CD14-positive monocyte (primary cell): ENCODE measurements around the gene PPP3CA. TPM values are rescaled to one million over a fixed set of nuclear protein-coding genes. Genes with fewer than 3 reads are reported as not detected.

Source experiments
- DNase-seq, 3 donors: peaks; one replicate each; pipeline ENCODE4 v3.0.0-alpha.2; 2011 to 2022
- H2AFZ ChIP-seq: 2 replicates; pipeline ENCODE4 v1.6.0; 2012; ENCODE audit warnings: mild to moderate bottlenecking, low read depth, low read length, inconsistent platforms; ENCODE audit not compliant: insufficient read depth, poor library complexity, severe bottlenecking
- H3K27ac ChIP-seq, 2 donors: 1 replicate in 1 of 2; 2 replicates in 1 of 2; pipeline ENCODE4 v1.5.1; 2012 to 2013; ENCODE audit warnings: low read length in 2 of 2, control low read depth in 1 of 2, inconsistent platforms in 1 of 2, low read depth in 1 of 2, mild to moderate bottlenecking in 1 of 2
- H3K27me3 ChIP-seq, 2 donors: one replicate each; pipeline versions ENCODE4 v1.6.0 to v1.6.1; 2011 to 2013; ENCODE audit warnings: low read length in 2 of 2; ENCODE audit not compliant: control insufficient read depth in 2 of 2, insufficient read depth in 2 of 2
- H3K36me3 ChIP-seq, 2 donors: replicated peaks in 1 of 2; 1 replicate in 1 of 2; 2 replicates in 1 of 2; pipeline versions ENCODE4 v1.5.1 to v1.6.1; 2012 to 2013; ENCODE audit warnings: low read length in 2 of 2, control low read depth in 1 of 2, inconsistent platforms in 1 of 2, mild to moderate bottlenecking in 1 of 2; ENCODE audit not compliant: insufficient read depth in 2 of 2, control insufficient read depth in 1 of 2
- H3K4me1 ChIP-seq, 2 donors: 1 replicate in 1 of 2; 2 replicates in 1 of 2; pipeline versions ENCODE4 v1.5.1 to v1.6.1; 2012 to 2013; ENCODE audit warnings: low read length in 2 of 2, control low read depth in 1 of 2, inconsistent platforms in 1 of 2, mild to moderate bottlenecking in 1 of 2, moderate library complexity in 1 of 2; ENCODE audit not compliant: insufficient read depth in 2 of 2, control insufficient read depth in 1 of 2
- H3K4me2 ChIP-seq: replicated peaks from 2 replicates; pipeline ENCODE3; 2012; ENCODE audit warnings: low read length, moderate library complexity, mild to moderate bottlenecking; ENCODE audit not compliant: poor library complexity, severe bottlenecking; ENCODE audit errors: extremely low read depth
- H3K4me3 ChIP-seq, 3 experiments: fragments of 200-600 bp in 1 of 3; sonication (generic) in 1 of 3; replicated peaks in 1 of 3; 1 replicate in 2 of 3; 2 replicates in 1 of 3; pipeline ENCODE4 v1.5.1; 2011 to 2013; ENCODE audit warnings: low read length in 3 of 3, mild to moderate bottlenecking in 3 of 3, control low read depth in 2 of 3, low read depth in 2 of 3, inconsistent platforms in 1 of 3, moderate library complexity in 1 of 3
- H3K79me2 ChIP-seq: 2 replicates; pipeline ENCODE4 v1.6.0; 2012; ENCODE audit warnings: mild to moderate bottlenecking, control low read depth, inconsistent platforms, low read length, moderate library complexity; ENCODE audit not compliant: insufficient read depth
- H3K9ac ChIP-seq: 2 replicates; pipeline ENCODE4 v1.6.0; 2017; ENCODE audit warnings: low read length, mild to moderate bottlenecking; ENCODE audit not compliant: insufficient read depth, poor library complexity, severe bottlenecking
- H3K9me3 ChIP-seq, 2 donors: replicated peaks in 1 of 2; 1 replicate in 1 of 2; 2 replicates in 1 of 2; pipeline versions ENCODE4 v1.5.1 to v1.6.1; 2012 to 2013; ENCODE audit warnings: low read length in 2 of 2, control low read depth in 1 of 2; ENCODE audit not compliant: control insufficient read depth in 1 of 2, insufficient read depth in 1 of 2
- H4K20me1 ChIP-seq: 2 replicates; pipeline ENCODE4 v1.6.0; 2012; ENCODE audit warnings: mild to moderate bottlenecking, low read length, control low read depth, moderate library complexity; ENCODE audit not compliant: insufficient read depth
- H3K27ac Mint-ChIP-seq, 7 donors: one replicate each; pipeline ENCODE4 v1.8.0; 2020; ENCODE audit warnings: mild to moderate bottlenecking in 7 of 7, mixed read lengths in 7 of 7, moderate library complexity in 6 of 7, inconsistent platforms in 2 of 7
- H3K27me3 Mint-ChIP-seq, 3 donors: one replicate each; pipeline ENCODE4 v1.8.0; 2021 to 2022; ENCODE audit warnings: low read depth in 3 of 3, mild to moderate bottlenecking in 3 of 3, mixed read lengths in 3 of 3, moderate library complexity in 3 of 3, inconsistent platforms in 1 of 3
- H3K36me3 Mint-ChIP-seq, 2 donors: one replicate each; pipeline ENCODE4 v1.8.0; 2020; ENCODE audit warnings: mixed read lengths in 2 of 2, inconsistent platforms in 1 of 2, mild to moderate bottlenecking in 1 of 2
- H3K4me1 Mint-ChIP-seq: one replicate; pipeline ENCODE4 v1.8.0; 2020; ENCODE audit warnings: mild to moderate bottlenecking, mixed read lengths
- H3K4me3 Mint-ChIP-seq, 2 donors: one replicate each; pipeline ENCODE4 v1.8.0; 2020; ENCODE audit warnings: mild to moderate bottlenecking in 2 of 2, mixed read lengths in 2 of 2, moderate library complexity in 1 of 2
- H3K9me3 Mint-ChIP-seq, 7 donors: one replicate each; pipeline ENCODE4 v1.8.0; 2020 to 2022; ENCODE audit warnings: mixed read lengths in 7 of 7, mild to moderate bottlenecking in 6 of 7, moderate library complexity in 6 of 7, inconsistent platforms in 2 of 7
- WGBS: methylation state at CpG from one replicate; pipeline ENCODE4 v1.1.5; 2013; ENCODE audit warnings: missing lambda C conversion rate; ENCODE audit not compliant: insufficient coverage; 5-methylcytosine and 5-hydroxymethylcytosine counted together
- intact Hi-C, 2 donors: fragments of 100-400 bp; cut with micrococcal nuclease; formaldehyde crosslinking; loops; one replicate each; pipeline versions ENCODE4 v1.15.0 to v1.15.1; 2023
- polyA plus RNA-seq, 3 donors: library from polyadenylated mRNA; depleted of rRNA in 1 of 3; unstranded in 2 of 3; stranded (reverse) in 1 of 3; fragments of 300-500 nt in 2 of 3; fragments of >200 nt in 1 of 3; fragmentation: Illumina TruSeq in 2 of 3; gene quantifications; 1 replicate in 2 of 3; 2 replicates in 1 of 3; pipeline ENCODE4 v1.2.3, GENCODE V29; 2012 to 2021
- TF ChIP-seq, protein P1 (sequence below): fragments of 200-600 bp; IDR thresholded peaks from one replicate; pipeline ENCODE4 v1.8.0; 2022; ENCODE audit warnings: antibody characterized with exemption, mild to moderate bottlenecking

The PPP3CA gene
- polyA plus RNA-seq, 3 donors = 5.1 to 9.7 (median 8.9) TPM

DNA sequence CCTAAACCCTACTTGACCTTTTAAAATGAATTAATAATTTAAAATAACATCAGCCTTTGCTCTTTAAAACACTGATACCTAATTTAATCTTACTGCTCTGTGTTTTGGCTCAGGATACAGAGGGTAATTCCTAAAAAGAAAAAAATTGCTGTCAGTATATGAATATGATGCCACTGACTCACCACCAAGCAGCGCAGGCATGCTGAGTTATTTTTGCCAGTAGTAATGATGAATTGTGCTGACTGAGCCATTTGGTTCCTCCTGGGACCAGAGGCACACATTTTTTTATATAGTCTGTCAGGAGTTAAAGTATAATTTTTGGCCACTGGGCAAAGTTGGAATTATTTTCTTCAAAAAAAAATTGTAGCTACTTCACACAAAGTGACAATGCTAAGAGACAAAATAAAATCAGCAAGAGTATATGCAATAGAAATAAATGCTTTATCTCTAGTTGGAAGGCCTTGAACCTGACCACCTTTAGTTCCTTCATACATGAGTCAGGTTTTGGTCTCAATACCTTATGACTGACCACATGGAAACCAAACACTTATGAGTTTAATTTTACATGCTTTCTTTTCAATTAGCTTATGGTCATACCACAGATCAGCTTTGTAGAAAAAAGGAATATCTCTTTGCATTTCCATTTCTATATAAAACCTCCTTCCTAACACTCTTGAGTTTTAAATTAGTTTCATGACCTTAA lies 115.1 kb downstream of the PPP3CA start:
- H2AFZ ChIP-seq = no peak overlapping the region
- TF ChIP-seq, protein P1, sequence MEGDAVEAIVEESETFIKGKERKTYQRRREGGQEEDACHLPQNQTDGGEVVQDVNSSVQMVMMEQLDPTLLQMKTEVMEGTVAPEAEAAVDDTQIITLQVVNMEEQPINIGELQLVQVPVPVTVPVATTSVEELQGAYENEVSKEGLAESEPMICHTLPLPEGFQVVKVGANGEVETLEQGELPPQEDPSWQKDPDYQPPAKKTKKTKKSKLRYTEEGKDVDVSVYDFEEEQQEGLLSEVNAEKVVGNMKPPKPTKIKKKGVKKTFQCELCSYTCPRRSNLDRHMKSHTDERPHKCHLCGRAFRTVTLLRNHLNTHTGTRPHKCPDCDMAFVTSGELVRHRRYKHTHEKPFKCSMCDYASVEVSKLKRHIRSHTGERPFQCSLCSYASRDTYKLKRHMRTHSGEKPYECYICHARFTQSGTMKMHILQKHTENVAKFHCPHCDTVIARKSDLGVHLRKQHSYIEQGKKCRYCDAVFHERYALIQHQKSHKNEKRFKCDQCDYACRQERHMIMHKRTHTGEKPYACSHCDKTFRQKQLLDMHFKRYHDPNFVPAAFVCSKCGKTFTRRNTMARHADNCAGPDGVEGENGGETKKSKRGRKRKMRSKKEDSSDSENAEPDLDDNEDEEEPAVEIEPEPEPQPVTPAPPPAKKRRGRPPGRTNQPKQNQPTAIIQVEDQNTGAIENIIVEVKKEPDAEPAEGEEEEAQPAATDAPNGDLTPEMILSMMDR = no peak
- H4K20me1 ChIP-seq = peaks cover 99% of the 10 kb centered on the region
- H3K36me3 ChIP-seq = no peaks in the 10 kb centered on the region
- H3K27me3 ChIP-seq = no peaks in the 10 kb centered on the region
- H3K36me3 Mint-ChIP-seq = no peaks in the 10 kb centered on the region
- no peaks in the 10 kb centered on the region for H3K9me3 Mint-ChIP-seq
- H3K4me1 Mint-ChIP-seq = peaks cover 15% of the 10 kb centered on the region
- peaks cover 95% of the 10 kb centered on the region for H3K79me2 ChIP-seq
- intact Hi-C loops = no loop called here
- no peak overlapping the region for H3K27ac ChIP-seq
- no peak overlapping the region for H3K9ac ChIP-seq
- peak; percentile 11 to 51 (median 16) for DNase-seq
- H3K4me1 ChIP-seq = peaks cover 3 to 9% of the 10 kb centered on the region in 2 donors
- H3K27me3 Mint-ChIP-seq = no peaks in the 10 kb centered on the region
- H3K27ac Mint-ChIP-seq = peak overlapping the region in 1 of 7 donors; percentile 65
- WGBS = no CpG with 5 or more reads among the region's 1 CpG
- no peak overlapping the region for H3K4me3 Mint-ChIP-seq
- H3K4me3 ChIP-seq = no peak overlapping the region
- H3K4me2 ChIP-seq = no peak overlapping the region
- no peaks in the 10 kb centered on the region for H3K9me3 ChIP-seq

GRCh38 chr4:101230801-101231426 lies 116.4 kb downstream of the PPP3CA start:
- H3K4me3 Mint-ChIP-seq = no peak overlapping the region
- WGBS = 88% methylated on average over 1 of the region's 3 CpGs
- H3K9me3 Mint-ChIP-seq = no peaks in the 10 kb centered on the region
- H3K4me1 Mint-ChIP-seq = peaks cover 8% of the 10 kb centered on the region
- no peaks in the 10 kb centered on the region for H3K36me3 Mint-ChIP-seq
- intact Hi-C loops = no loop called here
- no peaks in the 10 kb centered on the region for H3K36me3 ChIP-seq
- no peak for DNase-seq
- H4K20me1 ChIP-seq = peaks cover 99% of the 10 kb centered on the region
- no peaks in the 10 kb centered on the region for H3K9me3 ChIP-seq
- TF ChIP-seq, protein P1 = no peak
- no peak overlapping the region for H2AFZ ChIP-seq
- H3K79me2 ChIP-seq = peaks cover 86% of the 10 kb centered on the region
- H3K27ac ChIP-seq = no peak overlapping the region
- no peaks in the 10 kb centered on the region for H3K27me3 ChIP-seq
- H3K27me3 Mint-ChIP-seq = no peaks in the 10 kb centered on the region
- H3K4me3 ChIP-seq = no peak overlapping the region
- H3K9ac ChIP-seq = no peak overlapping the region
- no peak overlapping the region for H3K27ac Mint-ChIP-seq
- no peak overlapping the region for H3K4me2 ChIP-seq
- H3K4me1 ChIP-seq = peaks cover 0 to 3% of the 10 kb centered on the region in 2 donors
